ENCODE data around the gene ZNF17.

ZNF17 gene

GRCh38 chr19:57434386-57435061, 23.6 kb downstream of the ZNF17 start:
- DNase-seq = peak in 1 of 2 experiments; percentile 52

GRCh38 chr19:57435062-57435978, 24.4 kb downstream of the ZNF17 start, which contains the start of gene ZNF749:
Gene ZNF749, plus strand, starts transcription at chr19:57435325. Its CDS starts 254 bp downstream, at chr19:57435579.
- peak; percentile 98 for DNase-seq

- DNase-seq = no peak
These were observed 25.5 kb downstream of the ZNF17 start for GRCh38 chr19:57436417-57436816.

- no peak for DNase-seq
These were observed 27.0 kb downstream of the ZNF17 start for GRCh38 chr19:57437931-57438330.

GRCh38 chr19:57438925-57439324, 28.0 kb downstream of the ZNF17 start:
- no peak for DNase-seq

GRCh38 chr19:57441979-57442752, 31.2 kb downstream of the ZNF17 start:
- no peak for DNase-seq

GRCh38 chr19:57443121-57443696, 32.2 kb downstream of the ZNF17 start:
- no peak for DNase-seq

- DNase-seq = no peak
These were observed 41.3 kb downstream of the ZNF17 start for GRCh38 chr19:57452307-57452706.

GRCh38 chr19:57465680-57466381, 54.9 kb downstream of the ZNF17 start:
- DNase-seq = peak; percentile 55 to 65

GRCh38 chr19:57466489-57466888, 55.5 kb downstream of the ZNF17 start:
- no peak for DNase-seq

Data from Kasumi-1 (cell line).